OCI-LY3 (cell line): ENCODE measurements around the gene POU2F2.

ENCODE experiments used
- CTCF ChIP-seq: fragments of 200-600, 300-600 bp; sonication (generic); IDR thresholded peaks from 2 replicates; pipeline ENCODE4 v1.5.1; 2014; ENCODE audit warnings: antibody characterized with exemption, low read length, low read depth
- EZH2phosphoT487 ChIP-seq: fragments of 200-600 bp; shearing (Covaris generic); IDR thresholded peaks from 2 replicates; pipeline ENCODE4 v1.6.1; 2018; ENCODE audit warnings: antibody characterized with exemption, mixed run types, low read depth

GRCh38 chr19:42115705-42116104, 16.5 kb downstream of the POU2F2 start:
- TF ChIP-seq CTCF = no peak
- no peak for TF ChIP-seq EZH2phosphoT487
